Osteocyte (in vitro differentiated cells): ENCODE results near the gene HPSE2. TPM values are rescaled to one million over a fixed set of nuclear protein-coding genes. Genes with fewer than 3 reads are reported as not detected.

Experiments
- DNase-seq: peaks from one replicate; pipeline ENCODE4 v3.0.0; 2021; ENCODE audit warnings: mixed read lengths; ENCODE audit not compliant: unreplicated experiment; ENCODE audit errors: extremely low spot score
- H3K27ac Mint-ChIP-seq: one replicate; pipeline ENCODE4 v1.8.0; 2021; ENCODE audit warnings: mild to moderate bottlenecking, mixed read lengths; ENCODE audit not compliant: unreplicated experiment
- H3K27me3 Mint-ChIP-seq: one replicate; pipeline ENCODE4 v1.8.0; 2021; ENCODE audit warnings: mixed read lengths; ENCODE audit not compliant: unreplicated experiment
- H3K36me3 Mint-ChIP-seq: one replicate; pipeline ENCODE4 v1.8.0; 2021; ENCODE audit warnings: mixed read lengths; ENCODE audit not compliant: unreplicated experiment
- H3K4me1 Mint-ChIP-seq: one replicate; pipeline ENCODE4 v1.8.0; 2021; ENCODE audit warnings: mixed read lengths; ENCODE audit not compliant: unreplicated experiment
- H3K4me3 Mint-ChIP-seq: one replicate; pipeline ENCODE4 v1.8.0; 2021; ENCODE audit warnings: mild to moderate bottlenecking, moderate library complexity, mixed read lengths; ENCODE audit not compliant: unreplicated experiment
- H3K9me3 Mint-ChIP-seq: one replicate; pipeline ENCODE4 v1.8.0; 2021; ENCODE audit warnings: mixed read lengths; ENCODE audit not compliant: unreplicated experiment
- CTCF ChIP-seq: fragments of 200-600 bp; sonication (generic); IDR thresholded peaks from 2 replicates; pipeline ENCODE4 v1.5.0; 2021; ENCODE audit warnings: antibody characterized with exemption, mild to moderate bottlenecking, moderate library complexity
- total RNA-seq: library from RNA; stranded (reverse); gene quantifications from 2 replicates; pipeline ENCODE4 v1.2.1, GENCODE V29; 2021

The HPSE2 gene
- total RNA-seq, 1 donor from 2014 or later: not detected

GRCh38 chr10:98800263-98800662 lies 435.4 kb downstream of the HPSE2 start:
- Mint-ChIP-seq H3K36me3 (no peaks in the 10 kb centered on the region), H3K9me3 (no peaks in the 10 kb centered on the region), H3K27ac (no peak overlapping the region), H3K27me3 (no peaks in the 10 kb centered on the region), H3K4me1 (no peaks in the 10 kb centered on the region), H3K4me3 (no peak overlapping the region)
- DNase-seq: no peak
- no peak for TF ChIP-seq CTCF

GRCh38 chr10:98795467-98795866 lies 440.2 kb downstream of the HPSE2 start:
- H3K36me3 Mint-ChIP-seq: no peaks in the 10 kb centered on the region
- H3K4me3 Mint-ChIP-seq: no peak overlapping the region
- no peak for DNase-seq
- no peak overlapping the region for H3K27ac Mint-ChIP-seq
- no peaks in the 10 kb centered on the region for H3K9me3 Mint-ChIP-seq
- no peaks in the 10 kb centered on the region for H3K27me3 Mint-ChIP-seq
- no peaks in the 10 kb centered on the region for H3K4me1 Mint-ChIP-seq
- TF ChIP-seq CTCF: no peak

GRCh38 chr10:98790817-98791216 lies 444.8 kb downstream of the HPSE2 start:
- DNase-seq: no peak
- peak; percentile 31 for TF ChIP-seq CTCF
- Mint-ChIP-seq H3K27ac (no peak overlapping the region), H3K4me3 (no peak overlapping the region), H3K9me3 (no peaks in the 10 kb centered on the region), H3K4me1 (no peaks in the 10 kb centered on the region), H3K36me3 (no peaks in the 10 kb centered on the region), H3K27me3 (no peaks in the 10 kb centered on the region)

GRCh38 chr10:98778277-98778759 lies 457.3 kb downstream of the HPSE2 start:
- no peak overlapping the region for H3K27ac Mint-ChIP-seq

GRCh38 chr10:98758463-98758862 lies 477.2 kb downstream of the HPSE2 start:
- H3K27ac Mint-ChIP-seq: no peak overlapping the region
- H3K4me1 Mint-ChIP-seq: no peaks in the 10 kb centered on the region
- TF ChIP-seq CTCF: no peak
- H3K36me3 Mint-ChIP-seq: no peaks in the 10 kb centered on the region
- H3K4me3 Mint-ChIP-seq: no peak overlapping the region
- no peaks in the 10 kb centered on the region for H3K27me3 Mint-ChIP-seq
- DNase-seq: no peak
- no peaks in the 10 kb centered on the region for H3K9me3 Mint-ChIP-seq

More at GRCh38 chr10:98778277-98778759, 457.3 kb downstream of the HPSE2 start:
- DNase-seq: no peak
- no peak overlapping the region for H3K4me3 Mint-ChIP-seq
- no peaks in the 10 kb centered on the region for H3K27me3 Mint-ChIP-seq
- no peak for TF ChIP-seq CTCF
- H3K36me3 Mint-ChIP-seq: no peaks in the 10 kb centered on the region
- H3K4me1 Mint-ChIP-seq: no peaks in the 10 kb centered on the region
- no peaks in the 10 kb centered on the region for H3K9me3 Mint-ChIP-seq
